ENCODE data around the gene NFIA.

The NFIA gene

DNA sequence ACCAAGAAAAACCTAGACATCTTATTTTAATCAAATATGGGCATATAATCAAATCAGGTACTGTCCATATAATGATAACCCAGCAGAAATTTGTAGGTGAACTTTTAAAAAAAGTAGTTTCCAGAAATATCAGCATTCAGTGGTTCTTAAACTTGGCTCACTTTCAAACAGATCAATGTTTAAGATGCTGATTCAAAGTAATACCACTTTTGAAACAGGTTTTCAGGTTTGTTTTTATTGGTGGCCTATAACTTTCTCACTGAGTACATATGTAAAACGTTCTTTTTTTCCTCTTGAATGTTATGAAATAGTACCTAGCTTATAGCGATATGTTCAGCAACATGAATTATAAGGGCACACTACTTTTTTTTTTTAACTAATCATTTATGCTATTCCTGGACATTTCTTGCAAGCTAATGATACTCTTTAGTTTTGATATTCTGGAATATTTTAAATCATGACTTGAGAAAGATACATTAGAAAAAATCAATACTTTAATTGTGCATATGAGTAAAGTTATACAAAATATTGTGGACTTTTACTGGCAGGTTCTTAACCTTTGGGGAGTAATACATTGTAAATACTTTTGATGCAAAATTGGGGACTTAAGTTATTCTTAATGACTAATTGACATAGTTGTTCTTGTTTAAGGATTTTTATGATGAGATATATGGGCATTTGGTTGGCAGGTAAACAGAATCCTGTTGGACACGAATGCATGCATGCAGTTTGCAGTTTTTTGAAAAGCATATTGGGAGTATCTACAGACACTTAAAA is 3.0 kb downstream of the NFIA start:
- DNase-seq = no peak

DNA sequence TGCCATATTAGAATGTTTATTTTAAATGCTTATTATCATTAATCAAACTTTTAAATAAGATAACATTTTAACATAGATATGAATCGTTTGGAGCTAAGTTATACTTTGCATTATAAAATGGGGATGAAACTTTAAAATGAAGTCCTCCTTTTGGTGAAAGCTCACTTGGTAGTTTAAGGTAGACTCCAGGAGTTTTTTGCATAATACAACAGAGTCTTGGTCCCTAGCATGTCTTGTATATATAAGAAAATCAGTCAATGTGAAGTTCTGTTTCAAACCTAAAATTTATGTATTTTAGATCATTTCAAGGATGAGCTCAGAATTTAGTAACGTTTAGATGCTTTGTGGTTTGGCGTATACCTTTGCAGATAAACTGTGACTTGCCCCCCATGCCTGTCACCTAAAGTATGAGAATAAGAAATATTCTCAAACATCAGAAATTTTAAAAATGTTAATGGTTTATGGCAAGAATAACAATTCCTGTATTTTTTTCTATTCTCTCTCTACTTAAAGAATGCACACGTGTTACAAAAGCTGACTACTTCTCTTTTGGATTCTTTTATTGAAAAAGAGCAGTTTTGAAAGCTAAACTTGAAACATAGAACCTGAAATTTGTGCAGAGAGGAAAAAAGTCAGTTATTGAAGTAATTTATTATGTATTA is 3.8 kb downstream of the NFIA start:
- no peak for DNase-seq

DNA sequence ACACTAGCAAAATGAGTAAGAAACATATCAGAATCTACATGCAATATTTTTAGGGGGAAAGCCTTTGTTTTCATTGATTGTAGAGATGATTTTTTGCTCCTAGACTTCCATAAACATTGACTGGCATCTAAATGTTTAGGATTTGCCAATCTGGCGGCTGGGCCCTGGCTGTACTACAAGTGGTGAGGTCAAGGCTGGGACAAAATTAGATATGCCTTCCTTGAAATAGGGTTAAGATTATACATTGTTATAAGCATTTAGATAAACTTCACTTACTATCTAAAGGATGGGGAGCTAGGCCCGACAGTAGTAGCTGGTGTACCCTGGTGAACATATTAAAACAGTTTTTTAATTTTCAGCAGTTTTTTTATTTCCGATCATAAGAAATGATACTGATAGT is 5.2 kb downstream of the NFIA start:
- no peak for DNase-seq

DNA sequence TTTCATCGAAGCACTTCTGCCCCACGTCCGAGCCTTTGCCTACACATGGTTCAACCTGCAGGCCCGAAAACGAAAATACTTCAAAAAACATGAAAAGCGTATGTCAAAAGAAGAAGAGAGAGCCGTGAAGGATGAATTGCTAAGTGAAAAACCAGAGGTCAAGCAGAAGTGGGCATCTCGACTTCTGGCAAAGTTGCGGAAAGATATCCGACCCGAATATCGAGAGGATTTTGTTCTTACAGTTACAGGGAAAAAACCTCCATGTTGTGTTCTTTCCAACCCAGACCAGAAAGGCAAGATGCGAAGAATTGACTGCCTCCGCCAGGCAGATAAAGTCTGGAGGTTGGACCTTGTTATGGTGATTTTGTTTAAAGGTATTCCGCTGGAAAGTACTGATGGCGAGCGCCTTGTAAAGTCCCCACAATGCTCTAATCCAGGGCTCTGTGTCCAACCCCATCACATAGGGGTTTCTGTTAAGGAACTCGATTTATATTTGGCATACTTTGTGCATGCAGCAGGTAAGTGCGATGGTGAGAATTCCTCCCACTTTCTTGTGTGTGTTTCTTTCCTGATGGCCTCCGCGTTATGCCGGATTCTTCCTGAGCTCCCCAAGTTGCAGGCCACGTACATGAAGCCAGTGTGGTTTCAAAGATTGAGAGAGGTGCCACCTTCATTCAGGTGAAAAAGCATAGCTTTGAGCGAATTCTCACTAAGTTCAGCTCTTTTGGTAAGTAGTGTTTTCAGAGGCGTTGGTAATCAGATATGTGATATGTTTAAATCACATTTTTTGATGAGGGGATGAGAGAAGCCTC is 6.0 kb downstream of the NFIA start:
- no peak for DNase-seq

- no peak for DNase-seq
Observed at GRCh38 chr1:61089338-61089737, 7.0 kb downstream of the NFIA start.

GRCh38 chr1:61089741-61090140 is 7.4 kb downstream of the NFIA start:
- no peak for DNase-seq

GRCh38 chr1:61090546-61091202 is 8.3 kb downstream of the NFIA start:
- DNase-seq = no peak

DNA sequence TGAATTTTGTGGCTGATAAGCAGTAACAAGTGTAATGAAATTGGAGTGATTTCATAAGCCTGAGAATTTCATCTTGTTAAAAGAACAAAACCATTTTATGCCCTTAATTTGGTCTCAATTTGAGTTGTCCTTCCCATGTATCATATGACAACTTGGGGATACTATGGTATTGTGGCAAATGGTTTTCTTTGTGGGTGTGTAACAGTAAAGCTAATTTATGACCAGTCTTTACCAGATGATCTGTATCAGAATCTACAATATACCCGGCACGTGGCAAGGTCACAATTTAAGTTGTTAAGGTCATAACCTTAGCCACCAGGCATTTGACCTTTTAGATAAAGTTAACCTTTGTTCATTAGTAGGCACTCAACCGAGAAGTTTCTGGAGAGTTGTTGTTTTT is 9.1 kb downstream of the NFIA start:
- no peak for DNase-seq

- no peak for DNase-seq
Observed at GRCh38 chr1:61092642-61093041, 10.3 kb downstream of the NFIA start.

DNA sequence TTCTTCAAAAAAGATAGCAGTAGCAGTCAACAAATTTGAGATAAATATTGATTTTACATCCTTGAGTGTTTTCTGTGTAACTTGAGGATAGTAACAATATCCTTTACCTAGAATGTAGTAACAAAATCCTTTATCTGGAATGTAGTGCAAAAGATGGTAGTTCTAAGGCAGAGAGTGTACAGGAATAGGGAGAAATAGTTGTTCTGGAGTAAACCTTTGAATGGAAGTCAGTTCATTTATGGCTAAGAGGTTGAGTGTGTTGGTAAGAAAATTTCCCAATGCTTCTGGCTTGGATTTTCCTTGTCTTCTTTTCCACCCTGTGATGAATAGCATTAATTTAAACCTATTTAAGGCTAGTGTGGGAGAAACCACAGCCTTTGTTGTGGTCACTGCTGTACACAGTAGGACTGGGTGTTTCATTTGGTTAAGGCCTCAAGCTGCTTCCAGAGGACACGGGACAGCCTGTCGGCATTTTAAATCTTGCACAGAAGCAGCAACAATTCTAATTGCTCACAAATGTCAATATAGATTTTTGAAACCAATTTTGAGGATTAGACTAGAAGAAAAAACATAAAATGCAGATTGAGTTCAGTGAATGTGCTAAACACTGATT is 11.3 kb downstream of the NFIA start:
- DNase-seq = no peak

- DNase-seq = no peak
Observed at GRCh38 chr1:61094677-61095469, 12.5 kb downstream of the NFIA start.

GRCh38 chr1:61095470-61095812 is 13.1 kb downstream of the NFIA start:
- no peak for DNase-seq

DNA sequence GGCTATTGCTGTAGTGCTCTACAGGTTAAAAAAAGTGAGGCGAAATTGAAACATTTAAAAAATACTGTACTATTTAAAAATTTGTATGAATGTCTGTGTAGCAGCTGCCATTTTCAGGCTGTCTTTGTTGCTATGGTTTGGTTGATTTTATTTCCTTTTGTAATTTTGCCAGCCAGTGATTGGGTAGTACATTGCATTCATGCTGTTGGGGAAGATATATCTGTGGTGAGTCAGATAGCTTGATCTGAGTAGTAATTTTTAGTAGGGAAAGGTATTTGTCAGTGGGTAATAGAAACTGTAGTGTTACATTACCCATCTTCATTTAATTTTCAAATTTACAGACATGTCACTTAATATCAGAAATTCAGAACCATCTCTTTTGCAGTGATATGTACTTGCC is 15.0 kb downstream of the NFIA start:
- DNase-seq = no peak

- DNase-seq = no peak
Observed at GRCh38 chr1:61097722-61098121, 15.4 kb downstream of the NFIA start.

GRCh38 chr1:61098333-61098732 is 16.0 kb downstream of the NFIA start:
- DNase-seq = no peak

DNA sequence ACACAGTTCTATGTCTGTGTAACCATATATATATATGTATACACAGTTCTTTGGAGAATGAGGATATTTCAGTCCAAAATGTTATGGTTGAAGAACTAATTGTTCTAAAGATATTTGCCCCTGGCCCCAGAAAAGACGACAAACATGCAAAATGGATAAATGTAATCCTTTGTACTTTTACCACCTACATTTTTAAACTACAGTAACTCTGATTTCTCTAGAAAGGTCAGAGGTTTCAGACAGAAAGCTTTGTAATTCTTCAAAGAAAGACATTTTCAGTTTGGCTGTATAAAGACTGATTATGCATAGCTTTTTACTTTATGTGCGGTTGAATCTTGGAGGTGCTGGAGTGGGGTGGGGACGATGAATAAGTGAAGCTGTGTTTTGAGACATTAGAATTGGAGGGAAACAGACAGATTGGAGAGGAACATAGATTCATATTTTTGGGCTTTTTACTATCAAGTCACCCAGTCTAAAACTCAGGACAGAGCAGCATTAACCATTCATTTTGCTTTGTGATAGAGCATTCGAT is 16.6 kb downstream of the NFIA start:
- DNase-seq = no peak

DNA sequence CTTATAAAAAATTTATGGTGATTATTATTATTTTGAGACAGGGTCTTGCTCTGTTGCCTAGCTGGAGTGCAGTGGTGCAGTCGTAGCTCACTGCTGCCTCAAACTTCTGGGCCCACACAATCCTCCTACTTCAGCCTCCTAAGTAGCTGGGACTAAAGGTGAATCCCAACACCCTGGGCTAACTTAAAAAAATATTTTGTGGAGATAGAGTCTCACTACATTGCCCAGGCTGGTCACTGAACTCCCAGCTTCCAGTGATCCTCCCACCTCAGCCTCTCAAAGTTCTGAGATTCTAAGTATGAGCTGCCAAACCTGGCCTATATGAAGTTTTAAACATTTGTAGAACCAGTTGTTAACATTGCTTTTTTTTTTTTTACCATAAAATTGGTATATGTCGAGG is 18.2 kb downstream of the NFIA start:
- DNase-seq = no peak

- no peak for DNase-seq
Observed at GRCh38 chr1:61101536-61101935, 19.2 kb downstream of the NFIA start.

DNA sequence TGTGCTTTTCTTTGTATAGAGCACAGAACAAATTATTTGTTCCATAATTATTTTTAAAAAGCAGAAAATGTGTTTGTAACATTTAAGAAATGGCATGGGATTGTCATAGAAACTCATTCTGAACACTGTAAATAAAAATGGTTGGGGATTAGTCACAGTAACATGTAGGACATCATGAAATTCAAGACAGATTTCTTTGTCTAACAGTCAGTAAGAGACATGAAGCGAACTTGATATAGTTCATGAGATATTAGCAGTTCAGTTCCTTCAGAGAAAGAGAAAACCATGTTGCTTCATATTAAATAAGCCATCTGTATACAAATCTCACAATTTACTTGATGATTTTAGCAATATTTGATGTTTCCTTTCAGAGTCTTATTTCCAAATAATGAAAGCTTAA is 19.7 kb downstream of the NFIA start:
- no peak for DNase-seq

DNA sequence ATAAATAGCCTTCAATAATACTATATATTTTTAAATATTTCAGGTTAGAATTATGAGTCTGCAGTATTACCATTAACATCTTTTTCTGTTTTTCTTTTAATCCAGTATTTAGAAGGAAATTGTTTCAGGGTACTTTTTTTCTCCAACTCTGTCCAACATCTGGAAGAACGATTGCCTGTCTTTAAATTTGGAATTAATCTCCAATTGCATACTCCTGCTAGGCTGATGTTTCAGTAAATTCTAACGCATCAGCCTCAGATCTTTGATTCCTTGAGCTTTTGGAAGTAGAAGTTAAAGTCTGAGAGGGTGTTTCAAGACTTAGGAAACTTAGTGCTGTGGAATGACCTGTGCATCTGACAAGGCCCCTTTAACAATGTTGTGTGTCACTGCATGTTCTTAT is 20.3 kb downstream of the NFIA start:
- no peak for DNase-seq

- DNase-seq = no peak
Observed at GRCh38 chr1:61104220-61104671, 21.9 kb downstream of the NFIA start.

DNA sequence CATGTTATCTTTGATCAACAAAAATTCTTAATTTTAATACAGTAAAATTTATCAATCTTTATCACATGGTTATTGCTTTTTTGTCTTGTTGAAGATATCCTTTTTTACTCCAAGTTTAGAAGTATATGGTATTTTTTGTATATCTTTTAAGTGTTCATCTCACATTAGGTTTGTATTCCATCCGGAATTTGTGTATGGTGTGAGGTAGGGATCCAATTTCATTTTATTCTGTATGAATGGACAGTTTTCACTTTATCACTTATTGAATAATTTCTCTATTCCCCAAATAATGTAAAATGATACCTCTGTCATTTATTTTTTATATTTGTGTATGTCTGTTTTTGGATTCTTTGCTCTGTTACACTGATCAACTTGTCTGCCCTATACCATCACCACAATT is 25.3 kb downstream of the NFIA start:
- DNase-seq = no peak

All from cerebellar nuclear complex (tissue), 1 donor.